Testis (tissue), 3 donors: Measurements from ENCODE around the gene RETREG2. TPM values are rescaled to one million over a fixed set of nuclear protein-coding genes. Genes with fewer than 3 reads are reported as not detected.

Source experiments
- DNase-seq: peaks from one replicate; pipeline ENCODE4 v3.0.0-alpha.2; 2019
- H3K27ac ChIP-seq, 2 donors: fragments of 200-600 bp; sonication (generic); one replicate each; pipeline ENCODE4 v1.5.1; 2019
- H3K27me3 ChIP-seq: fragments of 200-600 bp; sonication (generic); one replicate; pipeline ENCODE4 v1.5.1; 2019
- H3K36me3 ChIP-seq: fragments of 200-600 bp; sonication (generic); one replicate; pipeline ENCODE4 v1.5.1; 2017; ENCODE audit warnings: low read depth; ENCODE audit errors: missing control alignments
- H3K4me1 ChIP-seq: fragments of 200-600 bp; sonication (generic); one replicate; pipeline ENCODE4 v1.5.1; 2019
- H3K4me3 ChIP-seq, 2 donors: fragments of 200-600 bp; sonication (generic); one replicate each; pipeline ENCODE4 v1.5.1; 2017 to 2019
- H3K9me3 ChIP-seq: fragments of 200-600 bp; sonication (generic); one replicate; pipeline ENCODE4 v1.5.1; 2017
- POLR2A ChIP-seq: fragments of 450-650 bp; IDR thresholded peaks from one replicate; pipeline ENCODE4 v1.6.1; 2017; ENCODE audit warnings: antibody characterized with exemption, mild to moderate bottlenecking, moderate library complexity
- WGBS, 2 donors: methylation state at CpG; one replicate each; pipeline ENCODE4 v1.1.5; 2018; 5-methylcytosine and 5-hydroxymethylcytosine counted together
- intact Hi-C: fragments of 100-400 bp; cut with DNase I; formaldehyde crosslinking; loops from one replicate; pipeline ENCODE4 v1.15.1; 2023; ENCODE audit warnings: low total_unique reads
- polyA plus RNA-seq: library from polyadenylated mRNA; stranded (reverse); fragments of 350-450 nt; fragmentation: Illumina TruSeq; extraction: RNeasy Lipid Tissue Mini Kit (QIAGEN cat#74804); gene quantifications from one replicate; pipeline ENCODE4 v1.2.3, GENCODE V29; 2014; ENCODE audit warnings: low read depth, low replicate concordance; ENCODE audit not compliant: insufficient read depth
- total RNA-seq, 2 donors: library from RNA; depleted of rRNA; stranded (reverse); fragments of >200 nt; gene quantifications; one replicate each; pipeline ENCODE4 v1.2.3, GENCODE V29; 2016
- TF ChIP-seq, protein P1 (sequence below), 3 experiments: fragments of 450-650 bp in 2 of 3; fragments of 200-600 bp in 1 of 3; sonication (generic) in 1 of 3; IDR thresholded peaks; one replicate each; pipeline ENCODE4 v1.5.1; 2016 to 2019; ENCODE audit warnings: antibody characterized with exemption in 3 of 3, mild to moderate bottlenecking in 2 of 3, moderate library complexity in 1 of 3

RETREG2 gene
- total and polyA plus RNA-seq, 3 donors from 2014 or later, result 135 to 441 (median 138) TPM

DNA sequence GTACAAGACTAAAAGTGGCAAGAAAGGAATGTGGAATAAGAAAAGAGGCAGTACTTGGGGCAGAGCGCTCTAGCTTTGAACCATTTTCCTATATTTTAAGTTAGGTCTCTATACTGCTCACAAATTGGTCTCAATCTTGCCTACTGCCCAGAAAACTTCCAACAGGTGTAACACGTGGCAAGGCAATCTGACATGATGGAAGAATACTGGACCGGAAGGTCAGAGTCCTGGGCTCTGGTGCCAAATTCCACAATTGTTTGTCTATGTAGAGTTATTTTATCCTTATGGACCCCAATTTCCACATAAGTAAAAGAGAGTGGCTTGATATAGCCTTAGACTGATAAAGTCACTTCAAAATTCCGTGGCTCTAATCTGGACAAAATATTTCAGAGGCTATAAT lies 46.3 kb upstream of the RETREG2 start:
- TF ChIP-seq POLR2A, result no peak
- TF ChIP-seq, protein P1, sequence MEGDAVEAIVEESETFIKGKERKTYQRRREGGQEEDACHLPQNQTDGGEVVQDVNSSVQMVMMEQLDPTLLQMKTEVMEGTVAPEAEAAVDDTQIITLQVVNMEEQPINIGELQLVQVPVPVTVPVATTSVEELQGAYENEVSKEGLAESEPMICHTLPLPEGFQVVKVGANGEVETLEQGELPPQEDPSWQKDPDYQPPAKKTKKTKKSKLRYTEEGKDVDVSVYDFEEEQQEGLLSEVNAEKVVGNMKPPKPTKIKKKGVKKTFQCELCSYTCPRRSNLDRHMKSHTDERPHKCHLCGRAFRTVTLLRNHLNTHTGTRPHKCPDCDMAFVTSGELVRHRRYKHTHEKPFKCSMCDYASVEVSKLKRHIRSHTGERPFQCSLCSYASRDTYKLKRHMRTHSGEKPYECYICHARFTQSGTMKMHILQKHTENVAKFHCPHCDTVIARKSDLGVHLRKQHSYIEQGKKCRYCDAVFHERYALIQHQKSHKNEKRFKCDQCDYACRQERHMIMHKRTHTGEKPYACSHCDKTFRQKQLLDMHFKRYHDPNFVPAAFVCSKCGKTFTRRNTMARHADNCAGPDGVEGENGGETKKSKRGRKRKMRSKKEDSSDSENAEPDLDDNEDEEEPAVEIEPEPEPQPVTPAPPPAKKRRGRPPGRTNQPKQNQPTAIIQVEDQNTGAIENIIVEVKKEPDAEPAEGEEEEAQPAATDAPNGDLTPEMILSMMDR (IDR thresholded peaks at IDR 0.05), result no peak
- H3K4me1 ChIP-seq, result peaks cover under 1% of the 10 kb centered on the region
- no peaks in the 10 kb centered on the region for H3K27me3 ChIP-seq
- no peaks in the 10 kb centered on the region for H3K36me3 ChIP-seq
- H3K9me3 ChIP-seq, result no peaks in the 10 kb centered on the region
- H3K4me3 ChIP-seq, result no peak overlapping the region
- intact Hi-C loops, result no loop called here
- H3K27ac ChIP-seq, result no peak overlapping the region
- WGBS, 2 donors, result 88 to 94% methylated on average over 4 of the region's 4 CpGs
- DNase-seq, result no peak

DNA sequence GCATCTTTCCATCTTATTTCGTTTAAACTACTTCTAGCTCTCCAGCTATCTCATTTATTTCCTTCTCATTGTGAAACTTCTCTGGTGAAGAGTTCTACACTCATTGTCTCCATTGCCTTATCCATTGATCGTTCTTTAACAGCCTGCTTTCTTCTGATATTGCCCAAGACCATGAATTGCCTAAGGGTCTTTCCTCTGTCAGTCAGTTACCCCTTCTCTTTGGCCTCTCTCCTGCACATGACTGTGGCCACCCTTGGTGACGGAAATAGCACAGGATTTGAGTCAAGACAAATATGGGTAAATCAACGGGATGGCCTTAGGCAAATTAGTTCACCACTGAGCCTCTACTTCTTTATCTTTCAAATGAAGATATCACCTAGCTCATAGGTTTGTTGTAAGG lies 44.1 kb upstream of the RETREG2 start:
- H3K27me3 ChIP-seq, result no peaks in the 10 kb centered on the region
- H3K36me3 ChIP-seq, result no peaks in the 10 kb centered on the region
- H3K4me3 ChIP-seq, result no peak overlapping the region
- no peak for TF ChIP-seq POLR2A
- TF ChIP-seq, protein P1 (IDR thresholded peaks at IDR 0.05), result no peak
- intact Hi-C loops, result no loop called here
- H3K27ac ChIP-seq, result no peak overlapping the region
- DNase-seq, result no peak
- H3K9me3 ChIP-seq, result no peaks in the 10 kb centered on the region
- WGBS, 2 donors, result 92 to 98% methylated on average over 4 of the region's 4 CpGs
- no peaks in the 10 kb centered on the region for H3K4me1 ChIP-seq

DNA sequence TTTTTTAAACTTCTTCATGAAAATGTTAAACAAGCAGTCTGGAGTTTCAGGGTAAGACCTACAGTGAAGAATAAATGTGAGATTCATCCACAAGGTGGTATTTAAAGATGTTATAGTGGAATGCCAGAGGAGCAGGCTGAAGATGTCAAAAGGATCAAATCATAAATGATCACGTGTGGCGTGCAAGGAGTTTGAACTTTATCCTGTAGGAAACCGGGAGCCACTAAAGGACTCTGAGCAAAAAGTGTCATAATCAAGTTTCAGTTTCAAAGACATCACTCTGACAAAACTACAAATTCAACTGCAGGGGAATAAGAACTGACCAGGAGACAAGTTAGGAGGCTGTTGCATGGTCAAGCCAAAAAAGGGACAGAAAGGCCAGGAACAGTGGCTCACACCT lies 37.4 kb upstream of the RETREG2 start:
- no peaks in the 10 kb centered on the region for H3K27me3 ChIP-seq
- H3K9me3 ChIP-seq, result no peaks in the 10 kb centered on the region
- DNase-seq, result no peak
- no peak overlapping the region for H3K27ac ChIP-seq
- H3K36me3 ChIP-seq, result no peaks in the 10 kb centered on the region
- WGBS, 2 donors, result 93 to 95% methylated on average over 3 of the region's 3 CpGs
- TF ChIP-seq POLR2A, result no peak
- TF ChIP-seq, protein P1 (IDR thresholded peaks at IDR 0.05), result no peak
- H3K4me3 ChIP-seq, result no peak overlapping the region
- H3K4me1 ChIP-seq, result no peaks in the 10 kb centered on the region
- intact Hi-C loops, result no loop called here

DNA sequence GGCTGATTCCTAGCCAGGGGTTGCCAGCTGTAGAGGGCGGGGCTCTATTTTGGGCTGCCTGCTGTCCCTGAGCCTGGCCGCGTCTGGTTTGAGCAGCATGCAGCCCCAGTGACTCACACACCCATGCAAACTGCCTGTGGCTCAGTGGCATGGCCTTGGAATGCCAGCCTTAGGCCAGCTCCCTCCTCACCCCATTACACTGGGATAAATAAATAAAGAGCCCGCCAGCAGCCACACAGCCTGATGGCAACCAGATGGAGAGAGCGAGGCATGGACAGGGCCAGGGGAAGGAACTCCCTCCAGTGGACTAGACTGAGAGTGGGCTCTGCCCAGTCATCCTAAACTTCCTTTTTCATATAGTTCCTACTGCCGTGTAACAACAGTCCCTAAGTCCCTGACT lies 35.7 kb upstream of the RETREG2 start:
- DNase-seq, result no peak
- intact Hi-C loops, result no loop called here
- H3K4me1 ChIP-seq, result no peaks in the 10 kb centered on the region
- H3K4me3 ChIP-seq, result no peak overlapping the region
- no peak for TF ChIP-seq POLR2A
- TF ChIP-seq, protein P1 (IDR thresholded peaks at IDR 0.05), result no peak
- WGBS, 2 donors, result 85 to 96% methylated on average over 4 to 6 of the region's 6 CpGs
- H3K27me3 ChIP-seq, result no peaks in the 10 kb centered on the region
- H3K36me3 ChIP-seq, result no peaks in the 10 kb centered on the region
- H3K27ac ChIP-seq, result no peak overlapping the region
- H3K9me3 ChIP-seq, result no peaks in the 10 kb centered on the region

DNA sequence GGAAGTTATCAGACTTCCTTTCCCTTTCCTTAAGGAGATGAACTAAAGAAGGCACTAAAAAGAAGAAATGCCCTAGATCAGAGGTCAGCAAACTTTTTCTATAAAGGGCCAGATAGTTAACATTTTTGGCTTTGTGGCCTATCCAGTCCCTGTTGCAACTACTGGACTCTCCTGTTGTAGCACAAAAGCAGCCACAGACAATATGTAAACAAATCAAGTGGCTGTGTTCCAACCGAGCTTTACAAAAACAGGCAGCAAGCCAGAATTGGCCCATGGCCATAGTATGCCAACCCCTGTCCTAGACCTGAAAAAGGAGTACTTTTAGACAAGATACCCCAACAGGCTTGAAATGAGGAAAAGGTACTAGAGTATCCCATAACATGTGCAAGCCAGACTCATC lies 28.4 kb upstream of the RETREG2 start:
- WGBS, 2 donors, result 38 to 55% methylated on average over 1 of the region's 1 CpG
- no peaks in the 10 kb centered on the region for H3K4me1 ChIP-seq
- H3K27ac ChIP-seq, result no peak overlapping the region
- no peaks in the 10 kb centered on the region for H3K9me3 ChIP-seq
- intact Hi-C loops, result loop anchor here (10.0 kb wide), 1 partner anchor 95 kb away; no protein-coding TSS in a partner anchor
- TF ChIP-seq, protein P1 (IDR thresholded peaks at IDR 0.05), result no peak
- no peaks in the 10 kb centered on the region for H3K36me3 ChIP-seq
- no peaks in the 10 kb centered on the region for H3K27me3 ChIP-seq
- H3K4me3 ChIP-seq, result no peak overlapping the region
- DNase-seq, result no peak
